ENCODE measurements around the gene TMEM140.

TMEM140 gene

GRCh38 chr7:135150072-135150782 lies 2.4 kb downstream of the TMEM140 start:
- H3K4me1 Mint-ChIP-seq = peaks cover 77% of the 10 kb centered on the region
- no peak for ATAC-seq
- H3K36me3 Mint-ChIP-seq = peaks cover 28% of the 10 kb centered on the region
- H3K27ac Mint-ChIP-seq = peak overlapping the region; percentile 90
- no peak for DNase-seq (ENCODE audit: low spot score in 2 of 2)
- peaks cover 9% of the 10 kb centered on the region for H3K9me3 Mint-ChIP-seq
- H3K4me3 Mint-ChIP-seq = peak overlapping the region; percentile 74

- H3K9me3 Mint-ChIP-seq = peaks cover 12% of the 10 kb centered on the region
- peaks cover 73% of the 10 kb centered on the region for H3K4me1 Mint-ChIP-seq
- ATAC-seq (no peak), DNase-seq (ENCODE audit: low spot score in 2 of 2) (no peak)
- H3K4me3 Mint-ChIP-seq = peak overlapping the region; percentile 74
- peaks cover 29% of the 10 kb centered on the region for H3K36me3 Mint-ChIP-seq
- peak overlapping the region; percentile 69 for H3K27ac Mint-ChIP-seq
Observed at GRCh38 chr7:135151132-135151531, 3.3 kb downstream of the TMEM140 start.

- Mint-ChIP-seq H3K9me3 (peaks cover 16% of the 10 kb centered on the region), H3K36me3 (peaks cover 33% of the 10 kb centered on the region), H3K4me1 (peaks cover 73% of the 10 kb centered on the region), H3K27ac (peak overlapping the region; percentile 69), H3K4me3 (peak overlapping the region; percentile 74)
- ATAC-seq (no peak), DNase-seq (ENCODE audit: low spot score in 2 of 2) (no peak)
Observed at GRCh38 chr7:135151533-135151932, 3.7 kb downstream of the TMEM140 start.

- H3K4me1 Mint-ChIP-seq = peaks cover 72% of the 10 kb centered on the region
- ATAC-seq (no peak), DNase-seq (ENCODE audit: low spot score in 2 of 2) (no peak)
- H3K27ac Mint-ChIP-seq = no peak overlapping the region
- H3K36me3 Mint-ChIP-seq = peaks cover 39% of the 10 kb centered on the region
- peaks cover 23% of the 10 kb centered on the region for H3K9me3 Mint-ChIP-seq
- H3K4me3 Mint-ChIP-seq = no peak overlapping the region
Observed at GRCh38 chr7:135152442-135152841, 4.6 kb downstream of the TMEM140 start.

- peaks cover 81% of the 10 kb centered on the region for H3K4me1 Mint-ChIP-seq
- no peak overlapping the region for H3K4me3 Mint-ChIP-seq
- ATAC-seq (no peak), DNase-seq (ENCODE audit: low spot score in 2 of 2) (no peak)
- H3K27ac Mint-ChIP-seq = no peak overlapping the region
- H3K9me3 Mint-ChIP-seq = peaks cover 23% of the 10 kb centered on the region
- peaks cover 39% of the 10 kb centered on the region for H3K36me3 Mint-ChIP-seq
Observed at GRCh38 chr7:135154734-135155133, 6.9 kb downstream of the TMEM140 start.

GRCh38 chr7:135156290-135156689 lies 8.4 kb downstream of the TMEM140 start:
- no peak overlapping the region for H3K4me3 Mint-ChIP-seq
- H3K4me1 Mint-ChIP-seq = peaks cover 81% of the 10 kb centered on the region
- H3K27ac Mint-ChIP-seq = no peak overlapping the region
- H3K36me3 Mint-ChIP-seq = peaks cover 42% of the 10 kb centered on the region
- no peak for DNase-seq (ENCODE audit: low spot score in 2 of 2)
- H3K9me3 Mint-ChIP-seq = peaks cover 26% of the 10 kb centered on the region
- ATAC-seq = no peak

GRCh38 chr7:135158141-135158655 lies 10.3 kb downstream of the TMEM140 start:
- ATAC-seq (no peak), DNase-seq (ENCODE audit: low spot score in 2 of 2) (no peak)
- peaks cover 35% of the 10 kb centered on the region for H3K36me3 Mint-ChIP-seq
- peak overlapping the region; percentile 94 for H3K27ac Mint-ChIP-seq
- H3K4me3 Mint-ChIP-seq = no peak overlapping the region
- H3K9me3 Mint-ChIP-seq = peaks cover 28% of the 10 kb centered on the region
- peaks cover 81% of the 10 kb centered on the region for H3K4me1 Mint-ChIP-seq

GRCh38 chr7:135158874-135159273 lies 11.0 kb downstream of the TMEM140 start:
- Mint-ChIP-seq H3K27ac (peak overlapping the region; percentile 94), H3K4me3 (no peak overlapping the region), H3K4me1 (peaks cover 79% of the 10 kb centered on the region), H3K36me3 (peaks cover 31% of the 10 kb centered on the region), H3K9me3 (peaks cover 28% of the 10 kb centered on the region)
- ATAC-seq (no peak), DNase-seq (ENCODE audit: low spot score in 2 of 2) (no peak)

- H3K4me1 Mint-ChIP-seq = peaks cover 77% of the 10 kb centered on the region
- peak overlapping the region; percentile 94 for H3K27ac Mint-ChIP-seq
- peaks cover 23% of the 10 kb centered on the region for H3K9me3 Mint-ChIP-seq
- ATAC-seq (peak; percentile 40), DNase-seq (ENCODE audit: low spot score in 2 of 2) (no peak)
- peaks cover 35% of the 10 kb centered on the region for H3K36me3 Mint-ChIP-seq
- peak overlapping the region; percentile 31 for H3K4me3 Mint-ChIP-seq
Observed at GRCh38 chr7:135159359-135160085, 11.7 kb downstream of the TMEM140 start.

- H3K4me3 Mint-ChIP-seq = peak overlapping the region; percentile 31
- peaks cover 42% of the 10 kb centered on the region for H3K36me3 Mint-ChIP-seq
- peaks cover 74% of the 10 kb centered on the region for H3K4me1 Mint-ChIP-seq
Observed at GRCh38 chr7:135160098-135160857, 12.4 kb downstream of the TMEM140 start.

GRCh38 chr7:135160858-135161653 lies 13.2 kb downstream of the TMEM140 start:
- ATAC-seq (no peak), DNase-seq (ENCODE audit: low spot score in 2 of 2) (no peak)
- H3K36me3 Mint-ChIP-seq = peaks cover 50% of the 10 kb centered on the region
- no peak overlapping the region for H3K4me3 Mint-ChIP-seq
- peak overlapping the region; percentile 94 for H3K27ac Mint-ChIP-seq
- peaks cover 17% of the 10 kb centered on the region for H3K9me3 Mint-ChIP-seq
- H3K4me1 Mint-ChIP-seq = peaks cover 79% of the 10 kb centered on the region

More at GRCh38 chr7:135160098-135160857, 12.4 kb downstream of the TMEM140 start:
- DNase-seq (ENCODE audit: low spot score in 2 of 2) = no peak
- H3K27ac Mint-ChIP-seq = peak overlapping the region; percentile 94
- ATAC-seq = peak; percentile 63
- H3K9me3 Mint-ChIP-seq = peaks cover 19% of the 10 kb centered on the region

GRCh38 chr7:135161669-135162068 lies 13.8 kb downstream of the TMEM140 start:
- H3K4me3 Mint-ChIP-seq = no peak overlapping the region
- H3K9me3 Mint-ChIP-seq = peaks cover 11% of the 10 kb centered on the region
- ATAC-seq (no peak), DNase-seq (ENCODE audit: low spot score in 2 of 2) (no peak)
- peaks cover 80% of the 10 kb centered on the region for H3K4me1 Mint-ChIP-seq
- peak overlapping the region; percentile 94 for H3K27ac Mint-ChIP-seq
- peaks cover 50% of the 10 kb centered on the region for H3K36me3 Mint-ChIP-seq

GRCh38 chr7:135162382-135163001 lies 14.6 kb downstream of the TMEM140 start:
- DNase-seq (ENCODE audit: low spot score in 2 of 2) = no peak
- Mint-ChIP-seq H3K27ac (peak overlapping the region; percentile 94), H3K36me3 (peaks cover 52% of the 10 kb centered on the region), H3K9me3 (peaks cover 5% of the 10 kb centered on the region), H3K4me1 (peaks cover 80% of the 10 kb centered on the region), H3K4me3 (no peak overlapping the region)
- ATAC-seq = no peak

- peaks cover 5% of the 10 kb centered on the region for H3K9me3 Mint-ChIP-seq
- peaks cover 82% of the 10 kb centered on the region for H3K4me1 Mint-ChIP-seq
- H3K27ac Mint-ChIP-seq = peak overlapping the region; percentile 88
- DNase-seq (ENCODE audit: low spot score in 2 of 2) (no peak), ATAC-seq (no peak)
- H3K4me3 Mint-ChIP-seq = no peak overlapping the region
- peaks cover 68% of the 10 kb centered on the region for H3K36me3 Mint-ChIP-seq
Observed at GRCh38 chr7:135164357-135165061, 16.6 kb downstream of the TMEM140 start.

All from stimulated activated effector memory CD8-positive, alpha-beta T cell treated with anti-CD3 and anti-CD28 coated beads, Interleukin-12 subunit alpha, Interleukin-12 subunit beta, amount 100 ng/mL, for 72 hours (primary cell).